Epithelial cell of prostate (primary cell): ENCODE data around the gene RNF38.
"Not testable (repeated sequence)": the region's sequence is repeated elsewhere in the genome, so short reads cannot be mapped to it uniquely, and the experiment has no call there.

Experiments used
- DNase-seq: peaks from one replicate; pipeline ENCODE4 v3.0.0-alpha.2; 2011; ENCODE audit warnings: low read depth, low spot score
- H3K27ac ChIP-seq: fragments of 450-650 bp; 2 replicates; pipeline ENCODE4 v1.5.1; 2017; ENCODE audit warnings: mild to moderate bottlenecking

RNF38 gene

DNA sequence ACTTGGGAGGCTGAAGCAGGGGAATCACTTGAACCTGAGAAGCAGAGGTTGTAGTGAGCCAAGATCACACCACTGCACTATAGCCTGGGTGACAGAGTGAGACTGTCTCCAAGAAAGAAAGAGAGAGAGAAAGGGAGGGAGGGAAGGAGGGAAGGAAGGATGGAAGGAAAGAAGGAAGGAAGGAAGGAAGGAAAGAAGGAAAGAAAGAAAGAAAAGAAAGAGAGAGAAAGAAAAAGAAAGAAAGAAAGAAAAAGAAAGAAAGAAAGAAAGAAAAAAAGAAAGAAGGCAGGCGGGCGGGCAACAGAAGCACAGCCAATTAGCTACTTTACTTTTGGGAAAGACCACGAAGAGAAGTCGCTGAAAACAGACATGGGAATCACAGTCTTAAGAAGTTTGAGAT, 9.0 kb upstream of the RNF38 start:
- H3K27ac ChIP-seq, DNase-seq: not testable (repeated sequence)

DNA sequence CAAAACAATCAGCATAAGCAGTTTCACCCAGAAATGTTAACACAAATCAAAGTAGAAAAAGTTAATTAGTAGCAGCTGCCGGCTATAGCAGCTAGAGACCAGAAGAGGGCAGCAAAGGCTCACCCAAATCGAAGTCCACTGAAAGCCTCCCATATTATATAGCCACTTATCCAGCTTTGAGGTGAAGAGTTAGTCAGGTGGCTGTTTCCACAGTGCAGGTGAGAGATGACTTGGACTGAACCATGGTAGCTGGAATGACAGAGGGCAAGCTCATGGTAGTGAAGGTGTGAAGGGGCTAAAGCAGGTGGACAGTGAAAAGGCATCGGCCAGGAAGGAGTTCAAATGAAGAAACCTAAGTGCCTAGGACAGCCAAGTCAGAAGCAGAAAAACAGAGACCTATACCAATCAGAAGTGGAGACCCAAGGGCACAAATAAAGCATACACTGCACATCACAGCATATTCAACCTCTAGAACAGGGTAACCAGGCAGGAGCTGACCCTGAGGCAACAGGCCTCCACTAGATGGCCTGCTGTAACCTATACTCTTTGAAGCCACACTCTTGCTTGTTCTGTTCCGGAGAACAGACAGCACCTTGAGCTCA, 7.2 kb upstream of the RNF38 start:
- peak; percentile 24 for DNase-seq
- no peak overlapping the region for H3K27ac ChIP-seq

DNA sequence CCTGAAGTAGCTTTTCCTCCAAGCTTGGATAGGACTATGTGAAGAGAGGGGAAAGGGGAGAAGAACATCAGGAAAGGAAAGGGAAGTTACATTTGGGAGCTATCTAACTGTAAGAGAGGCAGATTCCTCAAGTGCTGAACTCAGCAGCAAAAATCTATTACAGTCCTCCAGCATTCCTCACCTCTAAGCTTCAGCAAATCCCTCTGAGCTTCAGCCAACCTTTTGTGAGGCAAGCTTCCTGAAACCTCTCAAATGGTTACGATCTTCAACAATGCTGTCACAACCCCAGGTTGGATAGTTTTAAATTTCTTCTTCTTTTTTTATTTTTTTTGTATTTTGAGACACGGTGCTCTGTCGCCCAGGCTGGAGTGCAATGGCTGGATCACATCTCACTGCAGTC, 2.5 kb upstream of the RNF38 start:
- no peak for DNase-seq
- H3K27ac ChIP-seq = no peak overlapping the region

- DNase-seq = no peak
- H3K27ac ChIP-seq = peak overlapping the region; percentile 95
These were observed 1.9 kb upstream of the RNF38 start for GRCh38 chr9:36401897-36402480.

GRCh38 chr9:36401164-36401740, 1.2 kb upstream of the RNF38 start:
- peak; percentile 5 for DNase-seq
- H3K27ac ChIP-seq = peak overlapping the region; percentile 95

DNA sequence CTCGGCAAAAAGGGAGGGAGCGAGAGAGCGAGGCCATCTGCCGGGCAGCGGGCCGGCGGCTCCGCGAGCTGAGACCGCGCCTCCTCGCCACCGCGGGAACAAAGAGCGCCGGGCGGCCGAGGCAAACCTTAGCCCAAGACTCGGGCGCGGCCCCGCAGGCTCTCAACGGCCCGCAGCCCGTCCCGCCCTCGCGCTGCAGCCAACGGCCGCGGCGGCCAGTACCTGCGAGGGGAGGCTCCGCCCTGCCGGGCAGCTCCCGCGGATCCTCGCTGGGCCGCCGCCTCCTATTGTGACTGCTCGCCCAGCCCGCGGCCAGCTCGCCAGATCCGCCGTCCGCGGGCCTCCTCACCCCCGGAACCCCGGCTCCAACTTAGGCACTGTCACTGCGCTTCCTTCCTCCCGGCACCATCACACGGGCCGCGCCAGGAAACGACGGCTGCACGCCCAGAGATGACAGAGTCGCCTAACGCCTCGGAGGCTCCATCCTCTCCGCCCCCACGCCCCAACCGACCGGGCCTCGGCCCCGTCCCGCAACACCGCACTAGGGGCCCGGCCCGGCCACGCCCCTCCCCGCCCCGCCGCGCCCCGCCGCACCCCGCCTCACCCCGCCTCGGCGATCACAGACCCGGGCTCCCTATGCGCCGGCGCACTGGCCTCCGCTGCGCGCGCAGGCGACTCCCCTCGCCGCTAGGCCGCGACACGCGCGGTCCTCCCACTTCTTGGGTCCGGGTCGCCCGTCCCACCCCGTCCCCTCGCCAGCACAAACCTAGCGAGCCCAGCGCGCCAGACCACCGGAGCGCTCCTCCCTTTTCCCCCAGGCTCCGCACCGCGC, 479 bp upstream of the RNF38 start:
- peak; percentile 46 for DNase-seq
- peak overlapping the region; percentile 95 for H3K27ac ChIP-seq

GRCh38 chr9:36398745-36399144, 1.3 kb downstream of the RNF38 start:
- no peak for DNase-seq
- peak overlapping the region; percentile 95 for H3K27ac ChIP-seq

- peak; percentile 14 for DNase-seq
- H3K27ac ChIP-seq = peak overlapping the region; percentile 95
These were observed 3.1 kb downstream of the RNF38 start for GRCh38 chr9:36396985-36397384.

DNA sequence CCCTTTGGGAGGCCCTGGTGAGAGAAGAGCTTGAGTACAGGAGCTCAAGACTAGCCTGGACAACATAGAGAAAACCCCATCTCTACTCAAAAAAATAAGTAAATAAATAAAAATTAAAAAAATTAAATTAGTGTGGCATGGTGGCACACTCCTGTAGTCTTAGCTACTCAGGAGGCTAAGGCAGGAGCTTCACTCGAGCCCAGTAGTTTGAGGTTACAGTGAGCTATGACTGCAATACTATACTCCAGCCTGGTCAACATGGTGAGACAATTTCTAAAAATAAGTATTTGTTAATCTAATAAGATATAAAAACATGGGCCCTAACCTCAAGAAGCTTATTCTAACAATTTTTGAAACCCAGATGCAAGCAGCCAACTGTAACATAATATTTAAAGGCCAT, 7.6 kb downstream of the RNF38 start:
- H3K27ac ChIP-seq = no peak overlapping the region

DNA sequence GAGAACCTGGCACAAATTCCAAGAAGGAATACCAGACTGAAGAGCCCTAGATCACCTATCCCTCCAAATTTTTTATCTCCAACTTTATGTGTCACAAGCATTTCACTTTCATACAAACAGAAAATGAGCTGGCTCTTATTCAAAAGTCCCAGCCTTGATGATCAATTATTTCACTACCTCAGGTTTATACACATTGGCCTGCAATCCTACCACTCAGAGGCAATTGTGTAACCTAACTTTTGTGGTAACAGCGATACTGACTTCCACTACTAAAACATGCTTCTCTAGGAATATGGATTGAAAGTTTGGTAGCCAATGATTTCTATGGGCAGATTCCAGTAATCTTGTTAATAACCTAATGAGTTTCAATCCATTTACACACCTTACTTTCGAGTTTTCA, 10.5 kb downstream of the RNF38 start:
- no peak for DNase-seq
- H3K27ac ChIP-seq = peak overlapping the region; percentile 1

More for the DNA sequence above, 7.6 kb downstream of the RNF38 start:
- DNase-seq = no peak

DNA sequence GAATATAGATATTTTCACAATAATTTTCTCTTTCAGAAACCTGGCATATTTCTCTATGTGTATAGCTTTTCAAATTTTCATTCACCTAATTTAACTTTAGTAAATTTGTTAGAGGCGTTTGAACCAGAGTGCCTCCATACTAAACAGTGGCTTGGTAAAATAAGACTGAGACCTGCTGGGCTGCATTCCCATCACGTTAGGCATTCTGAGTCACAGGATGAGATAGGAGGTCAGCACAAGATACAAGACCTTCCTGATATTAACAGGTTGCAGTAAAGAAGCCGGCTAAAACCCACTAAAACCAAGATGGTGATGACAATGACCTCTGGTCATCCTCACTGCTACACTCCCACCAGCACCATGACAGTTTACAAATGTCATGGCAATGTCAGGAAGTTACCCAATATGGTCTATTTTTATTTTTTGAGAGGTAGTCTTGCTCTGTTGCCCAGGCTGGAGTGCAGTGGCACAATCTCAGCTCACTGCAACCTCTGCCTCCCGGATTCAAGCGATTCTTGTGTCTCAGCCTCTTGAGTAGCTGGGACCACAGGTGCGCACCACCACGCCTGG, 13.6 kb downstream of the RNF38 start:
- peak; percentile 8 for DNase-seq
- H3K27ac ChIP-seq = peak overlapping the region; percentile 62

DNA sequence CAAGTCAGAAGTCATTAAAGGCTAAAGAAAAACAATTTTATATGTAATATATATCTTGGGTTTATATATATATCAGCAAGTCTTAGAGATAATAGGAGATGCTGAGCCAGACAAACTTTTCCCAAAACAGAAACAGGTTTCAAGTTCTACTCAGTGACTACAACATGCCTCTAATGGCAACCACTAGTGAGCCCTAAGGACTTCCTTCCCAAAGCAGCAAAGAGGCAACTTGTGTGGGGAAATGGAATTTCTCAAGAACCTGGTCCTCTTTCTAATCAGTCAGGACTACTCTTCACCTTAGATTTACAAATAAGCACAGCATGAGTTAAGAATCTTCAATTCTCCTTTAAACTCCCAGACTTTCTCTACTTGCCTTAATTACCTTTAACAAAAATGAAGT, 17.6 kb downstream of the RNF38 start:
- DNase-seq = no peak
- H3K27ac ChIP-seq = no peak overlapping the region

GRCh38 chr9:36364577-36364976, 35.5 kb downstream of the RNF38 start:
- DNase-seq = no peak
- no peak overlapping the region for H3K27ac ChIP-seq

DNA sequence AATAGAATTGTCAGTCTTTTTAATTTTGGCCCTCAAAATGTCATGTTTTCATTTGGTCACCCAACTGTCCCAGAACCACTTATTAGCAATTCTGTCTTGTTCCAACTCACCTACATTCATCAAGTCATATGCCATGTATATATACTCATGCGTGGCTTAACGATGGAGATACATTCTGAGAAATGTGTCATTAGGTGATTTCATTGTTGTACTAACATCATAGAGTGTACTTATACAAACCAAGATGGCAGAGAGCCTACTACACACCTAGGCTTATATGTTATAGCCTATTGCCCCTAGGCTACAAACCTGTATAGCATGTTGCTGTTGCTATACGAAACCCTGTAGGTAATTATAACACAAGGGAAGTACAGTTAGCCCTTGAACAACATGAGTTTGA, 36.6 kb downstream of the RNF38 start:
- H3K27ac ChIP-seq = no peak overlapping the region

GRCh38 chr9:36358486-36358885, 41.6 kb downstream of the RNF38 start:
- no peak for DNase-seq
- H3K27ac ChIP-seq = no peak overlapping the region

More for the DNA sequence above, 36.6 kb downstream of the RNF38 start:
- no peak for DNase-seq

DNA sequence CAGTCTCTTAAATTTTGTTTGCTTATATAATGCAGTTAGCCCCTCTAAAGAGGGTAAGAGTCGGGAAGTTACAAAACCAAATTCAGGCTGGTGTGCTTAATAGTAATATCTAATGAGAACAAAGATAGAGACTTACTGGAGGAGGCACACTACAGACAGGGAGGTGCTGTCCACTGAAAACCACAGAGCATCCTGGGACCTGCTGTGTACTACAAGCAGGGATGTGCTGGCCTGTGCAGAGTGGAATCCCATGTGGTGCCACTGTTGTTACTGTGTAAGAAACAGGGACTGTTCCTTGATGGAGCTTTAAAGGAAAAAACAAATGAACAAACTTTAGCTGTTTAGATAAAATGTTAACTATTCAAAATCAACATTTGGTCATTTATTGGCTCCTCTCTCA, 42.4 kb downstream of the RNF38 start:
- H3K27ac ChIP-seq = no peak overlapping the region
- no peak for DNase-seq

- DNase-seq = no peak
- H3K27ac ChIP-seq = no peak overlapping the region
These were observed 53.5 kb downstream of the RNF38 start for GRCh38 chr9:36346569-36346968.

DNA sequence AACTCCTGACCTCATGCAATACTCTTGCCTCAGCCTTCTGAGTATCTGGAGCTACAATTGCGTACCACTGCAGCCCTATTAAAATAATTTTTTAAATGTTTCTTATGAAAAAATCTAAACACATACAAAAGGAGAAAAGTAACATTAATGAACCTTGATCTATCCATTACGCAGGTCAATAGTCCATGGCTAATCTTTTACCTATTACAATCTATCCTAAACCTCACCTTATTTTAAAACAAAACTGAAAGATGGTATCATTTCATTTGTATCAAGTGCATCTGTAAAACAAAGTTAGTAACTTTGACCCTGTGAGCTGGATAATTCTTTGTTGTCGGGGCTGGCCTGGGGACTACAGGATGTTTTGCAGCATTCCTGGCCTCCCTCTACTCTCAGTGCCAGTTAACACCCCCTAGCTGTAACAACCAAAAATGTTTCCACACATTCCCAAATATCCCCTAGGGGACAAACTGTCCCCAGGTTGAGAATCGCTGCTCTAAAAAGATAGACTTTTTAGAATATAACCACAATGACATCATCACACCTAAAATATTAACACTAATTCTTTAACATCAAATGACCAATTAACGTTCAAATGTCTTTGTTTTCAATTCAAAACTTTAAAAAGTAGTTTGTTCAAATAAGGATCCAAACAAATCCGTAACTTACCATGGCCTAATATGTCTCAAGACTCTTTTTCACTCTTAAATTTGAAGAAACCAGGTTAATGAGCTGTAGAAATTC, 54.8 kb downstream of the RNF38 start:
- DNase-seq = no peak
- H3K27ac ChIP-seq = no peak overlapping the region

DNA sequence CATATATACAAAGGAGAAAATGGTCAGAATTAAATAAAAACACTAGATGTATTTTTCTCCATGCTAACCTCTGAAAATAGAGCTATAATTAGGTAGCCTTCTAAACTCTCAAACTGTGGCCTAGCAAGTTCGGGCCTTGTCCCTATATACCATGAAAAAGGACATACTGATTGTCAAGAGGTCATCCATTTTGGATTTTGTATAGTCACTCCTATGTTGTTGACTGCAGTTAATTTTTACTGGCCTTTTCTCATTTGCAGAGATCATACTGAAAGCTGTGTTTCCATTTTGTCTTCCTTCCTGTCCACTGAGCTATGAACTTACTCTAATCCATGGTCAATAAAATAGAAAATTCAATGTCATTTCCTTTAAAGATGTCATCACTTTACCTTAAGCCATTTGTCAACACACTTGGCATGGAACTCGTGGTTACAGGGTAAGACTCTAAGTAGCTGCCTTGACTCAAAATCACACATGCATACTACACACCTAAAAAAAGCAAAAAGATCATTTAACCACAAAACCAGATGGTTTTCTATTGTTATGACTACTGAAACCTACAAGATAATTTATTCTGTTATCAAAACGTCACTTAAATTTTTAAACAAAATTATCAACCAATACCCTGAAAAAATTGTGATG, 58.0 kb downstream of the RNF38 start:
- DNase-seq = no peak
- no peak overlapping the region for H3K27ac ChIP-seq

GRCh38 chr9:36337865-36338264, 62.2 kb downstream of the RNF38 start:
- H3K27ac ChIP-seq = peak overlapping the region; percentile 37
- DNase-seq = no peak
